ENCODE data around the gene WDR87. TPM values are rescaled to one million over a fixed set of nuclear protein-coding genes. Genes with fewer than 3 reads are reported as not detected.
"Not testable (repeated sequence)": the region's sequence is repeated elsewhere in the genome, so short reads cannot be mapped to it uniquely, and the experiment has no call there.

The WDR87 gene
- total and polyA plus RNA-seq, 2 donors from 2014 or later, result not detected

- no peak for DNase-seq
Measured at GRCh38 chr19:37869766-37870340, 36.5 kb downstream of the WDR87 start.

GRCh38 chr19:37867831-37868230 lies 38.6 kb downstream of the WDR87 start:
- no peaks in the 10 kb centered on the region for H3K9me3 ChIP-seq (ENCODE audit: control insufficient read depth in 2 of 3, insufficient read depth in 1 of 3, low read length in 3 of 3)
- intact Hi-C loops (cut with DNase I), result no loop called here
- H3K27ac ChIP-seq (ENCODE audit: low read depth in 2 of 2, low read length in 2 of 2), result no peak overlapping the region
- H3K27me3 ChIP-seq (ENCODE audit: control insufficient read depth, insufficient read depth, low read length), result no peaks in the 10 kb centered on the region
- no peak for TF ChIP-seq CTCF (IDR thresholded peaks at IDR 0.05; ENCODE audit: borderline replicate concordance, extremely low read depth, insufficient read depth)
- no peaks in the 10 kb centered on the region for H3K4me1 ChIP-seq (ENCODE audit: control insufficient read depth in 2 of 3, insufficient read depth in 2 of 3, low read depth in 1 of 3, low read length in 3 of 3)
- no peak overlapping the region for H3K9ac ChIP-seq (ENCODE audit: low read length in 3 of 3)
- DNase-seq (no peak), FAIRE-seq (no peak)
- no peaks in the 10 kb centered on the region for H3K36me3 ChIP-seq (ENCODE audit: control insufficient read depth in 2 of 3, insufficient read depth in 3 of 3, low read length in 3 of 3)
- no peak overlapping the region for H3K4me3 ChIP-seq (ENCODE audit: low read length in 3 of 3)

More at GRCh38 chr19:37869766-37870340, 36.5 kb downstream of the WDR87 start:
- no peaks in the 10 kb centered on the region for H3K36me3 ChIP-seq (ENCODE audit: control insufficient read depth in 2 of 3, insufficient read depth in 3 of 3, low read length in 3 of 3)
- no peaks in the 10 kb centered on the region for H3K27me3 ChIP-seq (ENCODE audit: control insufficient read depth, insufficient read depth, low read length)
- no peaks in the 10 kb centered on the region for H3K9me3 ChIP-seq (ENCODE audit: control insufficient read depth in 2 of 3, insufficient read depth in 1 of 3, low read length in 3 of 3)
- FAIRE-seq, result no peak
- H3K27ac ChIP-seq (ENCODE audit: low read depth in 2 of 2, low read length in 2 of 2), result no peak overlapping the region
- TF ChIP-seq CTCF (IDR thresholded peaks at IDR 0.05; ENCODE audit: borderline replicate concordance, extremely low read depth, insufficient read depth), result no peak
- no peaks in the 10 kb centered on the region for H3K4me1 ChIP-seq (ENCODE audit: control insufficient read depth in 2 of 3, insufficient read depth in 2 of 3, low read depth in 1 of 3, low read length in 3 of 3)
- no peak overlapping the region for H3K4me3 ChIP-seq (ENCODE audit: low read length in 3 of 3)
- intact Hi-C loops (cut with DNase I), result no loop called here
- no peak overlapping the region for H3K9ac ChIP-seq (ENCODE audit: low read length in 3 of 3)

GRCh38 chr19:37865930-37866329 lies 40.5 kb downstream of the WDR87 start:
- H3K9me3 ChIP-seq (ENCODE audit: control insufficient read depth in 2 of 3, insufficient read depth in 1 of 3, low read length in 3 of 3); H3K9ac ChIP-seq (ENCODE audit: low read length in 3 of 3); intact Hi-C loops (cut with DNase I); H3K4me3 ChIP-seq (ENCODE audit: low read length in 3 of 3); H3K36me3 ChIP-seq (ENCODE audit: control insufficient read depth in 2 of 3, insufficient read depth in 3 of 3, low read length in 3 of 3); DNase-seq; H3K27ac ChIP-seq (ENCODE audit: low read depth in 2 of 2, low read length in 2 of 2); H3K4me1 ChIP-seq (ENCODE audit: control insufficient read depth in 2 of 3, insufficient read depth in 2 of 3, low read depth in 1 of 3, low read length in 3 of 3); FAIRE-seq; H3K27me3 ChIP-seq (ENCODE audit: control insufficient read depth, insufficient read depth, low read length): not testable (repeated sequence)

GRCh38 chr19:37864501-37864900 lies 41.9 kb downstream of the WDR87 start:
- no peak for DNase-seq
- H3K4me3 ChIP-seq (ENCODE audit: low read length in 3 of 3), result no peak overlapping the region
- H3K4me1 ChIP-seq (ENCODE audit: control insufficient read depth in 2 of 3, insufficient read depth in 2 of 3, low read depth in 1 of 3, low read length in 3 of 3), result no peaks in the 10 kb centered on the region
- no peak overlapping the region for H3K9ac ChIP-seq (ENCODE audit: low read length in 3 of 3)
- no peak for TF ChIP-seq CTCF (IDR thresholded peaks at IDR 0.05; ENCODE audit: borderline replicate concordance, extremely low read depth, insufficient read depth)
- intact Hi-C loops (cut with DNase I), result no loop called here
- H3K27ac ChIP-seq (ENCODE audit: low read depth in 2 of 2, low read length in 2 of 2), result no peak overlapping the region
- no peaks in the 10 kb centered on the region for H3K27me3 ChIP-seq (ENCODE audit: control insufficient read depth, insufficient read depth, low read length)
- no peaks in the 10 kb centered on the region for H3K36me3 ChIP-seq (ENCODE audit: control insufficient read depth in 2 of 3, insufficient read depth in 3 of 3, low read length in 3 of 3)
- H3K9me3 ChIP-seq (ENCODE audit: control insufficient read depth in 2 of 3, insufficient read depth in 1 of 3, low read length in 3 of 3), result no peaks in the 10 kb centered on the region
- FAIRE-seq, result no peak

All from kidney (tissue), 14 donors.